ENCODE results near the gene TCOF1.

GRCh38 chr5:150408231-150408943 is 50.9 kb downstream of the TCOF1 start:
- TF ChIP-seq NRF1 (IDR thresholded peaks at IDR 0.05; ENCODE audit: low read depth, low read length): no peak
- no peak for TF ChIP-seq POLR2A (IDR thresholded peaks at IDR 0.05; ENCODE audit: control extremely low read depth in 1 of 2, low read depth in 2 of 2, low read length in 2 of 2)
